GM12874 (cell line): Measurements from ENCODE around the gene ZP1.

Experiments used
- TF ChIP-seq, protein P1 (sequence below): IDR thresholded peaks from 2 replicates; pipeline ENCODE4 v1.5.1; 2011; ENCODE audit warnings: low read depth, mild to moderate bottlenecking, control low read depth, low read length, moderate library complexity; ENCODE audit not compliant: insufficient read depth

Gene ZP1

DNA sequence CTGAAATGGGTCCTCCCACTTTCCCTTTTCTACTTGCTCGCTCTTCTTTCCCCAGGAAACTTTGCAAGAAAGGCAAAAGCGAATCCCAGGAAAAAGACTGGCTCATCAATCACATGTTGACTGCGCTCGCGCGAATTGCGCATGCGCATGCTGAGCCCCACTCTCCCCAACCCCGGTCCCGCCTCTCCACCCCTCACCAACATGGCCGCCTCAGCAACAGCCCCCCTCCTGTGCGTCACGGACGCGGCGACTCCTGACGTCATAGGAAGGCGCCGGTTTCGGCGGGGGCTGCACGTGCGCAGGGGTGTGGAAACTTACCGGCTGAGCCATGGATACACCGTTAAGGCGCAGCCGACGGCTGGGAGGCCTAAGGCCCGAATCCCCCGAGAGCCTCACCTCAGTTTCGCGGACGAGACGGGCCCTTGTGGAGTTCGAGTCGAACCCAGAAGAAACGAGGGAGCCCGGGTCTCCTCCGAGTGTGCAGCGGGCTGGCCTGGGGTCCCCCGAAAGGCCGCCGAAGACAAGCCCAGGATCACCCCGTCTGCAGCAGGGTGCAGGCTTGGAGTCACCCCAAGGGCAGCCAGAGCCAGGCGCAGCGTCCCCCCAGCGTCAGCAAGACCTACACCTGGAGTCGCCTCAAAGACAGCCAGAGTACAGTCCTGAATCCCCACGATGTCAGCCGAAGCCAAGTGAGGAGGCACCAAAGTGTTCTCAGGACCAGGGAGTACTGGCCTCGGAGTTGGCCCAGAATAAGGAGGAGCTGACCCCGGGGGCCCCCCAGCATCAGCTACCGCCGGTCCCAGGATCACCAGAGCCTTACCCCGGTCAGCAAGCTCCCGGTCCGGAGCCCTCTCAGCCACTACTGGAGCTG, 25.3 kb upstream of the ZP1 start, which contains the start of gene CCDC86:
CCDC86 (plus strand) TSS at position 317 of the 871 bp plus-strand sequence; CDS start at position 329, 12 bp downstream.
- TF ChIP-seq, protein P1, sequence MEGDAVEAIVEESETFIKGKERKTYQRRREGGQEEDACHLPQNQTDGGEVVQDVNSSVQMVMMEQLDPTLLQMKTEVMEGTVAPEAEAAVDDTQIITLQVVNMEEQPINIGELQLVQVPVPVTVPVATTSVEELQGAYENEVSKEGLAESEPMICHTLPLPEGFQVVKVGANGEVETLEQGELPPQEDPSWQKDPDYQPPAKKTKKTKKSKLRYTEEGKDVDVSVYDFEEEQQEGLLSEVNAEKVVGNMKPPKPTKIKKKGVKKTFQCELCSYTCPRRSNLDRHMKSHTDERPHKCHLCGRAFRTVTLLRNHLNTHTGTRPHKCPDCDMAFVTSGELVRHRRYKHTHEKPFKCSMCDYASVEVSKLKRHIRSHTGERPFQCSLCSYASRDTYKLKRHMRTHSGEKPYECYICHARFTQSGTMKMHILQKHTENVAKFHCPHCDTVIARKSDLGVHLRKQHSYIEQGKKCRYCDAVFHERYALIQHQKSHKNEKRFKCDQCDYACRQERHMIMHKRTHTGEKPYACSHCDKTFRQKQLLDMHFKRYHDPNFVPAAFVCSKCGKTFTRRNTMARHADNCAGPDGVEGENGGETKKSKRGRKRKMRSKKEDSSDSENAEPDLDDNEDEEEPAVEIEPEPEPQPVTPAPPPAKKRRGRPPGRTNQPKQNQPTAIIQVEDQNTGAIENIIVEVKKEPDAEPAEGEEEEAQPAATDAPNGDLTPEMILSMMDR: no peak

DNA sequence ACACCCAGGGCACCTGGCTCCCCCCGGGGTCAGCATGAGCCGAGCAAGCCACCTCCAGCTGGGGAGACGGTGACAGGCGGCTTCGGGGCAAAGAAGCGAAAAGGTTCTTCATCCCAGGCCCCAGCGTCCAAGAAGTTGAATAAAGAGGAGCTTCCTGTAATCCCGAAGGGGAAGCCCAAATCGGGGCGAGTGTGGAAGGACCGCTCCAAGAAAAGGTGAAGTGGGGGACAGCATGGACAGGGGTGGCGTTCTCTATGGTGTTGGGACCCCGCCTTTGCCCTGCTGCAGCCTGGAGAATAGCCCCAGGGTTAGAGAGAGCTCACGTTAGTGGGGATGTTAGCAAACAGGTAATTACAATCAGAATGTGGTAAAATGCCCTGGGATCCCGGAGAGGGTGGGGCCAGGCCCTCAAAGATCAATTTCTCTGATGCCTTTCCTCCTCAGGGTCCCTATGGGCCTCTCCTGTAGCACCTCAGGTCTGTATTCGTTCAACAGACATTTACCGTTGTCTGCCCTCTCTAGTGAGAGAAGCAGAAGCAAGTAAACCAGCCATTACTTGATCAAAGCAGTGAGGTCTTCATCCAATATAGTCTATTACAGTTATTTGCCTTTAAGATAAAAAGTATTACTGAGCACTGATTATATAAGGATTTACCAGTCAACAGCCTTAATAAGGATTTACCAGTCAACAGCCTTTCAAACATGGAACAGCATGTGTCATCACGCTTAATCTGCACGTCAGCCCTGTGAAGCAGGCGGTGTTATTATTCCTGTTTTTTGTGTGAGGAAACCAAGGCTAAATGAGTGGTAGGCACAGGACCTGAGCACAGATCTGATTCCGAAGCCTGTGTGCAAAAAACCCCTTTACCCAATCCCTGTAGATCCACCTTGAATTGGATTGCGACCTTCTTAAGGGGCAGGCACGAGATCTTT, 24.4 kb upstream of the ZP1 start:
- TF ChIP-seq, protein P1: no peak

DNA sequence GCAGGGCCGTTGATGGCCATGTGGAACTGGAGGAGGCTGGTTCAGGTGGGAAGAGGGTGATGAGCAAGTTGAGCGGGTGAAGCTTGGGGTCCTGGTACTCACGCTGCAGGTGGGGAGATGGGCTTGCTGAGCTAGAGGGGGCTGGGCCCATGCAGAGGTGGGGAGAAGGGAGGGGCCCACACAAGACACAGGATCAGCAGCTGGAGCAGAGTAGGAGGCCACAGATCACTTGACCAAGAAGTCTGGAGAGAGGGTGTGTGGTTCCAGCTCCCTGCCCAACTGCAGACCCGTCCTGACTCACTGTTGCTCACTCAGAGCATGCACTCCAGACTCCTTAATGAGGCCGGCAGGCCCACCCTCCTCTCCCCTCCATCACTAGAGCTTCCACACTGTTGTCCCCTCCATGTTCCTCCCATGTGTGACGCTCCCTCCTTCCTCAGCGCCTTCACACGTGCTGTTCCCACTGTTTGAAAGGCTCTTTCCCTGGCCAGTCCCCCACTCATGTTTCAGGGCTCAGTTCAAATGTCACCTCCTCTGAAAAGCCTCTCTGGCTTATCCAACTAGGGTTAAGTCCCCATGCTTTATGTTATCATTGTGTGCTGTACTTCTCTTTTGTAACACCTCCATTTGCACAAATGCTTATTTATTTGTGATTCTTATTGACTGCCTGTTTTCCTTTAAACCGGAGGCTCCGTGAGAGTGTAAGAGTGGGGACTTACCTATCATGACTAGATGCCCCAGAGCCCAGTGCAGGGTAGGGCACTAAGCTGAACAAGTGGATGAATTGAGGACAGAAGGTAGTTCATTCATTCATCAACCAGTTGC, 23.1 kb upstream of the ZP1 start:
- TF ChIP-seq, protein P1: no peak

DNA sequence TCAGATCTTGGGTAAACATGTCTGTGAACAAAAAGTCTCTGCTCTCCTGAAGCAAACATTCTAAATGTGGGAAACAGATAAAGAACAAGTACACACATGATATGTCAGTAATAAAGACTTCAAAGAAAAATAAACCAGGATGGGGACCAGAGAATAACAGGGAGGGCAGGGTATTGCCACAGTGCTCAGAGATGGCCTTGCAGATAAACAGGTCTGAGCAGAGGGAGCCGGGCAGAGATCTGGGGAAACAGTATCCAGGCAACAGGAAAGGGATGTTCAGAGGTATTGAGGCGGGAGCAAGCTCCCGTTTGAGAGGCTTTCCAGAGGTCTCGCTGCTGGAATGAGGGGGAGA, 22.5 kb upstream of the ZP1 start:
- TF ChIP-seq, protein P1: no peak

DNA sequence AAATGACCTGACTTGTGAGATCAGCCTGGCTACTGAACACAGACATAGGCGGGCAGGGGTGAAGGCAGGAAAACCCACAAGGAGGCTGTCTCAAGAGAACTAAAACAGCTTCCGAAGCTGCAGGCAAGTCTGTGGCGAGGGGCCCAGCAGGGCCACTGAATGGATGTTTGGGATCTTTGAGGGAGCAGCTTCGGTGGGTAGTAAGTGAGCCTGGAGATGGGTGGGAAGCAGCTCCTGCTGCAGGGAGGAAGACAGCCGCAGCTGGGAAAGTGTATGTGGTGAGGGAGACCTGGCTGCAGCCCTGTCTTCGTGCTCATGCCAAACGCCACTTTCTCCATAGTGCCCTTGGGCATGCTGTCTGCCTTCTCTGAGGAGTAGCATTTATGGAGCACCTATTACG, 22.0 kb upstream of the ZP1 start:
- TF ChIP-seq, protein P1: no peak

DNA sequence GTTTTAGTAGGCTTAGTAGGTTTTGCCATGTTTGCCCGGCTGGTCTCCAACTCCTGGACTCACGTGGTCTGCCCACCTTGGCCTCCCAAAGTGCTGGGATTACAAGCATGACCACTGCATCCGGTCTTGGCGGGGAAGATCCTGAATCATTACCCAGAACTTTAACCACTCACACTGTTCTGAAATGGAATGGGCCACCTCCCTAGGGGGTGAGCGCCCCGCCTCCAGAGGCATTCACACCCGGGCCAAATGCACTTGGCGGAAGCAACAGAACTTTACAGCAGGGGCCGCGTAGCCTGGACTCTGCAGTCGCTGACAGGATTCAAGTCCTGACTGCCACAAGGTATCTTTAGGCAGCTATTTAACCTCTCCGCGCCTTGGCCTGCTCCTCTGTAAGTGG, 20.1 kb upstream of the ZP1 start:
- TF ChIP-seq, protein P1: no peak
